GM20000 (cell line): ENCODE measurements around the gene MACROD1.

Experiments used
- DNase-seq: peaks from one replicate; pipeline ENCODE4 v3.0.0; 2012; ENCODE audit warnings: low spot score
- TF ChIP-seq, protein P1 (sequence below): IDR thresholded peaks from 2 replicates; pipeline ENCODE4 v1.5.1; 2012; ENCODE audit warnings: mild to moderate bottlenecking, control low read depth; ENCODE audit errors: extremely low read depth, missing control alignments

The MACROD1 gene

DNA sequence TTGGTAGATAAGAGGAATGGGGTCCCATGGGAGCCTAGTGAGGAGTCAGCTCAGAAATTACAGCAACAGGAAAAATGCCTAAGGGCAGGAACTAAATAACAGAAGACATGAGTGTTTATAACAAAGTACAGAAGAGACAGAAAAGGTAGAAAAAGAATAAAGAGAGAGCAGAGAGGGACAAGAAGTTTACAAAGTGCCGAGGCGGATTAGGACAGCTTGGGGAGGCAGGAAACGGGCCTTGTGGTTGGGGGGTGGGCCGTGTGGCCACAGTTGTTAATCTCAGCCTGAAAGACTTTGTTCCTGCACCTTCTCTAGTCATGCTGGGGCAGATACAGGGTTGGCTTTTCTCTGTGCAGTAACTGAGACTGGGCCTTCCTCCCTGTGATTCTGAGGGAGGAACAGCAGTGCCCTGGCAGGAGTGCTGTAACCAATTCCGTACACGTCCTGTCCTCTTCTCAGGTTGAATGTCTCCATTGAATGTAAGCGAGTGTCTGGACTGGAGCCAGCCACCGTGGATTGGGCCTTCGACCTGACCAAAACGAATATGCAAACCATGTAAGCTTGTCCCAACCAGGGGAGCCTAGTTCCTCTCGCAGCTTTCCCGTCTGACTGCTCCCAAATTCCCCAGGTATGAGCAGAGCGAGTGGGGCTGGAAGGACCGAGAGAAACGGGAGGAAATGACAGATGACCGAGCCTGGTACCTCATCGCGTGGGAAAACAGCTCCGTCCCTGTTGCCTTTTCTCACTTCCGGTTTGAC lies 214.0 kb downstream of the MACROD1 start:
- DNase-seq, result peak; percentile 57
- TF ChIP-seq, protein P1, sequence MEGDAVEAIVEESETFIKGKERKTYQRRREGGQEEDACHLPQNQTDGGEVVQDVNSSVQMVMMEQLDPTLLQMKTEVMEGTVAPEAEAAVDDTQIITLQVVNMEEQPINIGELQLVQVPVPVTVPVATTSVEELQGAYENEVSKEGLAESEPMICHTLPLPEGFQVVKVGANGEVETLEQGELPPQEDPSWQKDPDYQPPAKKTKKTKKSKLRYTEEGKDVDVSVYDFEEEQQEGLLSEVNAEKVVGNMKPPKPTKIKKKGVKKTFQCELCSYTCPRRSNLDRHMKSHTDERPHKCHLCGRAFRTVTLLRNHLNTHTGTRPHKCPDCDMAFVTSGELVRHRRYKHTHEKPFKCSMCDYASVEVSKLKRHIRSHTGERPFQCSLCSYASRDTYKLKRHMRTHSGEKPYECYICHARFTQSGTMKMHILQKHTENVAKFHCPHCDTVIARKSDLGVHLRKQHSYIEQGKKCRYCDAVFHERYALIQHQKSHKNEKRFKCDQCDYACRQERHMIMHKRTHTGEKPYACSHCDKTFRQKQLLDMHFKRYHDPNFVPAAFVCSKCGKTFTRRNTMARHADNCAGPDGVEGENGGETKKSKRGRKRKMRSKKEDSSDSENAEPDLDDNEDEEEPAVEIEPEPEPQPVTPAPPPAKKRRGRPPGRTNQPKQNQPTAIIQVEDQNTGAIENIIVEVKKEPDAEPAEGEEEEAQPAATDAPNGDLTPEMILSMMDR, result no peak
